ENCODE measurements around the gene KCTD14. TPM values are rescaled to one million over a fixed set of nuclear protein-coding genes. Genes with fewer than 3 reads are reported as not detected.
"Not testable (repeated sequence)": the region's sequence is repeated elsewhere in the genome, so short reads cannot be mapped to it uniquely, and the experiment has no call there.

The KCTD14 gene
- total RNA-seq, 1 donor from 2014 or later = 7.6 TPM

DNA sequence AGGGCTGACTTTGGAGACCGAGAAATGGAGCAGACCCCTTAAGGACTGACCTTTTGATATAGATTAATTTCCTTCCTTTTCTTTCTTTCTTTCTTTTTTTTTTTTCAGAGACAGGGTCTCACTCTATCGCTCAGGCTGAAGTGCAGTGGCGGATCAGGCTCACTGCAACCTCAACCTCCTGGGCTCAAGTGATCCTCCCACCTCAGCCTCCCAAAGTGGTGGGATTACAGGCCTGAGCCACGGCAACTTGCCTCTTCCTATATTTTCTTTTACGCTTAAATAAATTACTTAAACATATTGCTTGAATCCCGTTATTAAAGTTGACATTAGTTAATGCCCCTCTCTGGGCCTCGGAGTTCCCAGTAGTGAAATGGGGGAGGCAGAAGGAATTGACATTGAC is 350 bp upstream of the KCTD14 start:
- DNase-seq (ENCODE audit: low spot score) = no peak

DNA sequence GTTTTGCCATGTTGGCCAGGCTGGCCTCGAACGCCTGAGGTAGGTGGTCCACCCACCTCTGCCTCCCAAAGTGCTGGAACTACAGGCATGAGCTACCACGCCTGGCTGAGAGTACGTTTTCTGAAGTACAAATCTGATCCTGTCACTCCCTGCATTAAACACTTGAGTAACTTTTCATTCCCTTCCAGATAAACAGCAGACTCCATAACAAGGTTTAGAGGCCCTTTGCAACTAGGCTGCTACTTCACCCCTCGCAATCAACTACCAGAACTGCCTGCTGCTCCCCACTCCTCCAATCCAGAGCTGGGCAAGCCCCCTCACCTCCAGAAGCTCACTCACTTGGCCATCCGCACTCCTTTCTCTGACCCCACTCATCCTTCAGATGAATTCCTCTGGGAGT is 1.5 kb downstream of the KCTD14 start:
- no peak for DNase-seq (ENCODE audit: low spot score)

DNA sequence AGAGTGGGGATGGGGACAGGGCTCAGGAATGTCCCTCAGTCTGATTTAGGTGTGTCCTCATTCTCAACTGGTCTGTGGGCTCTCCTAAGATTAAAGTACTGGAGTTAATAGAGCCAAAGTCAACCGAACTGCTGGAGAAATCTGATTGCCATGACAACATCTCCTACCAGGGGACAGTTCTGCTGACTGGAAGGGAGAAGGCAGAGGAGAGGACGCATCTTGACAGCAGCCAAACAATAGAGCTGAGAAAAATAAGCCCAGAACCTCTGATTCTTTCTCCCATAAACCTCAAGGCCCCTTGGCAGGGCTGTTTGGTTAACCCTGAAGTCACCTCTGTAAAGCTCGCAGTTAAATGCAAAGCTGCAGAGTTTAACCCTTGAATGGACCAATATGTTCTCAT is 2.8 kb downstream of the KCTD14 start:
- DNase-seq (ENCODE audit: low spot score) = no peak

DNA sequence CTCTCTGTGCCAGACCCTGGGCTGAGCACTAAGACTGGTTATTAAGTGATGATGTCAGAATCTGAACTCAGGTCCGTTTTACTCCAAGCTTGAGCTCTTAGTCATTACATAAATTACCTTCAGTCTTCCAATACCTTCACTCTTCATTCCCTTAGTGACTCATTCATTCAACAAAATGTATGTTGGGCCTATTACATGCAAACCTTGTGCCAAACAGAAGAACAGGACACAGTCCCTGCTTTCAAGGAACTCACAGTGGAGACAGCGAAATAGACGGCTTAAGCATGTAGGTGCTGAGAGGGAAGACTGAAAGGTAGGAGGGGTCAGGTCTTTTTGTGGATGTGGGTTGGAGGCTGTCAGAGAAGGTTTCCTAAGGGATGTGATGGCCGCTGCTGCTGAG is 3.3 kb downstream of the KCTD14 start:
- DNase-seq (ENCODE audit: low spot score) = no peak

DNA sequence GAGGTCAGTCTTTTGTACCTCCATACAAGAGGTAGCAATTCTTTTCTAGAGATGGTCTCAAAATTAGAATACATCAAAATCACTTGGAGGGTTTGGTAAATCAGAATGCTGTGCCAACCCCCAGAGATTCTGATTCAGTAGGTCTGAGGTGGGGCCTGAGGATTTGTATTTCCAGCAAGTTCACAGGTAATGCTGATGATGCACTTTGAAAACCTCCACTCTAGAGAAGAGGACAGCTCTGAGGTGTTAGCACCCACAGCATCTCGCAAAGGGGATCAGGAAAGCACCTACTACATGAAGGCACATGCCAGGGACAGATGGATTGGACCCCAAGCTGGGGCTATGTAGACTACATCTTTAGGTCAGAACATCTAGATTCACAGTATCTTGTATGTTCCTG is 7.2 kb downstream of the KCTD14 start:
- DNase-seq (ENCODE audit: low spot score) = no peak

DNA sequence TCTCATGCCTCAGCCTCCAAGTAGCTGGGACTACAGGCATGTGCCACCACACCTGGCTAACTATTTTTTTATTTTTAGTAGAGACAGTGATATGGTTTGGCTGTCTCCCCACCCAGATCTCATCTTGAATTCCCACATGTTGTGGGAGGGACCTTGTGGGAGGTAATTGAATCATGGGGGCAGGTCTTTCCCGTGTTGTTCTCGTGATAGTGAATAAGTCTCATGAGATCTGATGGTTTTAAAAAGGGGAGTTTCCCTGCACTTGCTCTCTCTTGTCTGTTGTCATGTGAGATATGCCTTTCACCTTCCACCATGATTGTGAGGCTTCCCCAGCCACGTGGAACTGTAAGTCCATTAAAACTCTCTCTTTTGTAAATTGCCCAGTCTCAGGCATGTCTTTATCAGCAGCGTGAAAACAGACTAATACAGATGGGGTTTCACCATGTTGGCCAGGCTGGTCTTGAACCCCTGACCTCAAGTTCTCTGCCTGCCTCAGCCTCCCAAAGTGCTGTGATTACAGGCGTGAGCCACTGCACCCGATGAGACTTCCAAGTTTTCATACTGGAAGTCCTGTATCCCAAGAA is 8.0 kb downstream of the KCTD14 start:
- not testable (repeated sequence) for DNase-seq (ENCODE audit: low spot score)

DNA sequence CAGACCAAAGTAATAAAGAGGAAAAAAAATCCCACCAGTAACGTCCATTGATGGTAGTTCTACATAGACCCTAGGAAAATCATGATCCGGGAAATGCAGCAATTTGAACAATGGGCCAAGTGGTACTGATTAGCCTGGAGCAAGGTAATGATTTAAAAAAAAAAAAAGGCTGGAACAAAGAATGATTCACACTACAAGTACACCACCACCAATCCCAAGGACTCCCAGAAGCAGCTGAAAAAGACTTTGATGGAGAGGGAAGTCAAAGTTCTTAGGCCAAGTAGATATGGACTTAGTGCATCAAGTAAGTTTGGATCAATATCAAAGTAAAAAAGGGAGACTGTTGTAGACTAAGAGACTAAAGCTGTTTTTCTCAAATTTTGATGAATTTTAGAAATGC is 11.8 kb downstream of the KCTD14 start:
- no peak for DNase-seq (ENCODE audit: low spot score)

DNA sequence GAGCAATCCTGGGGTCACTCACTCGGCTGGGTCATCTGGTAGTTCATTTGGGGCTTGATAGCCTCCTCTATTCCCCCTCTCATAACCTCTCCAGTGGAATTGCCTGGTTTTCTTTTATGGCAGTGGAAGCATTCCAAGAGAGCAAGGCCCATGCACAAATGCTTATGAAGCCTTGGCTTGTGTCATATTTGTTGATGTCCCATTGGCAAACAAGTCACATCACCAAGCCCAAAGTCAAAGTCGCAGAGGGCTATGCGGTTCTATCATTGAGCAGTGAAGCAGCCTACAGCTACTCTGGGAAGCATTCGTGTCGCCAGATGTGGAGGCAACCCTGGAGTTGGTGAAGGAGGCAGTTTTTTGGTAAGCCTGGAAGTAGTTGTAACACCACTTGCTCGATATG is 12.3 kb downstream of the KCTD14 start:
- DNase-seq (ENCODE audit: low spot score) = no peak

DNA sequence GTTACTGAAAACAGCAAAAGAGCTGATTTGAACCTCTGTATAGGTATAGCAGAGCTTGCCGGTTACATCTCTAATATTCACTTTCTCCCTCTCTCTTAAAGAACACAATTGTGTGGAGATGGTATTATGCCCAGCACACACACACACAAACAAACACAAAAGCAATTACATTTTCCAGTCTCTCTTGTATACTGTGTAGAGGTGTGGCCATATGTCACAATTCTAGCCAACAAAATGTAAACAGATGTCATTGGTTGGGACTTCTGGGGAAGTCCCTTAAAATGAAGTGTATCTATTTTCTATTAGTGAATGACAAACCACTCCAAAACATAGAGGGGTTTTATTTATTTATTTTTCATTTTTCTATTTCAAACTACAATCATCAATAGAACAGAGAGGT is 12.8 kb downstream of the KCTD14 start:
- DNase-seq (ENCODE audit: low spot score) = no peak

DNA sequence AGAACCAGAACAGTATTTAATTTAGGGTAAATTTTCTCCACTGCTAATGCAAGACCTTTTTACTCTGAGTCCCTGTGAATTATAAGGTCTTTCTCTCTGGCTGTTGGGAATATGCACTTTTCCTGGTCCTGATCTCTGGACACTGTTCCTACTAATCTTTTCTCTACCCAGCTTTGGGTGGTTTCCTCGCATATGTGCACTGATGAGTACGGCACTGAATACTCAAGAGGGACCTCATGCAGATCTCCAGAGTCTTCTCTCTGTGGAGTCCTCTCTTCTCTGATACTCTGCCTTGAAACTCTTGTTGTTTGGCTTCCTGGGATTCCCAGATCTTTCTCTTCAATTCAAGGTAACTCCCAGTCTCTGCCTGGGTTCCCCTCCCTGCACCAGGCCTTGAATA is 14.0 kb downstream of the KCTD14 start:
- DNase-seq (ENCODE audit: low spot score) = no peak

DNA sequence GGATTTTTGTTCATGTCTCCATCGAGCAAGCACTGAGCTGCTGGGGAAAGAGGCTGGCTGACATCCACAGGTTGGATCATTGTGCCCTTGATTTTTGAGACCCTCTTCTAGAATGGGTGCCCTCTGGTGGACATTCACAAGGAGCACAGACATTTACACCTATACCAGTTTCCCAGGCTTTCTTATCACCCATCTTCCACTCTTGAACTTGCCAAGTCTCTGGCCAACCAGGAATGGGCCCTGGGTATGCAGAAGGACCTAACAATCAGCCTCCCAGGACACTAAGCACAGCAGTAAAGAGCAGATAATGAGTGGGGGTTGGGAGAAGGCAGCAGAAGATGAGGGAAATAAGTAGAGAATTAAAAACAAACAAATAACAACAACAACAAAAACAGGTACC is 22.9 kb downstream of the KCTD14 start:
- no peak for DNase-seq (ENCODE audit: low spot score)

DNA sequence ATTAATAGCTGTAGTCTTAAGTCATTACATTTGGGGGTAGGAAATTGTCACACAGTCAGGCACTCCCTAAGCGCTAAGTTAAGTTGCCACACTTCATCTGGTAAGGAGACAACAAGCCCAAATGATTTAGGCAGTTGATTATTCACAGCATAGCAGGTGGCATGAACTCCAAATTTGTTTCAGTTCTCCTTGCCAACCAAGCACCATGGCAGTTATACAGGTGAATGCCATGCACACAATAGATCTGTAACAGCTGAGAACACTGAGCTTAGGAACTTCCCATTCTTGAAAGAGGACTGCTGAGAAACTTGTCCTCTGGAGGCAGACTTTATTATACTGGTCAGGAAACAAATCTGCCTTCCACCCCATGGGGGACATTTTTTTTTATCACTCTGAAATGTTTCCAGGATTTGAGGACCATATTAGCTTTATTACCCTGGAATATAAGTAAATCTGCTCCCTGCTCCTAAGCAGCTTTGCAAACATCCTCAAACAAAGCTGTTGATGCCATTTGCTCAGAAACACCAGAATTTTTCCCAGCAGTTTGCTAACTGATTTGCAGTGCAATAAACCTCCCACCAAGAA is 23.5 kb downstream of the KCTD14 start:
- no peak for DNase-seq (ENCODE audit: low spot score)

DNA sequence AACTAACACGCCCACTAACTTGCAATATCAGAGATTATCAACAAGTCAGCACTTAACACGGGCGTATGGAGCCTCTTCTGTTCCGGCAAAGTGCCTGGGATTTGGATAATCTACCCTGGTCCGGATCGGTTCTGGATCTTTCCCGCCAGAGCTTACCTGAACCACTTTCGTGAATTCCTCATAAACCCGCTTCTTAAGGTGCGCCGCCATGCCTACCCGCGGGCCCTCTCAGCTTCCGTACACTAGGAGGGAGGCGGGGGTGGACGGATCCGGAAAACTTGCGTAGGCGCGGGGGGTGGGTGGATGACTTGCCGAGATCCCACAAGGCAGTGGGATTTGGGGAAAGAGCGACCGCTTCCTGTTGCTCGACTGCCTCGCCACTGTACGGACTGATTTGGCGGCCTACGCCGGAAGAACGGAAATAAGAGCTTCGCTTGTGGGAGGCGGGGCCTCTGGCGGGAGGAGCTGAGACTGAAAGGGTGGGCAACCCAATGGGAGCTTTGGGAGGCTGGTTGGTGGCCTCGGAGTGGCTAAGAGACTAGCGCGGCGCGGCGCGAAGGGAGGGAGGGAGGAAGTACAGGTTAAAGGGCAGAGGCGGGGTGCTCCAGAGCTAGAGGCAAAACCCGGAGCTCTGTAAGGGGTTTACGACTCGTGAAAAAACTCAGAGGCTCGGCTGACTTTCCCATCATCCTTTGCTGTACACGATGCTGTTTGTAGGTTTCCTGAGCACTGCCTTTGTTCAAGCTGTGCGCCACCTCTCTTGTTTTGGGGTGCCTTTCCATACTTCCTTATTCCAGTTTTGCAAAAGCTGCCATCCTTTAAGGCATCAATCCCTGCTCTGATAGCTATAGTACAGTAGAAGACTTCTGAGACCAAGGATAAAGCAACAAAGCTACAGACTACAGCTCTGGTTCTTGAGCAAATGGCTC is 28.4 kb downstream of the KCTD14 start, which contains the start of gene INTS4:
Gene INTS4 (minus strand): TSS at position 235 of the 929 bp plus-strand sequence. CDS start 25 bp downstream, at position 210.
- DNase-seq (ENCODE audit: low spot score) = peak; percentile 99

DNA sequence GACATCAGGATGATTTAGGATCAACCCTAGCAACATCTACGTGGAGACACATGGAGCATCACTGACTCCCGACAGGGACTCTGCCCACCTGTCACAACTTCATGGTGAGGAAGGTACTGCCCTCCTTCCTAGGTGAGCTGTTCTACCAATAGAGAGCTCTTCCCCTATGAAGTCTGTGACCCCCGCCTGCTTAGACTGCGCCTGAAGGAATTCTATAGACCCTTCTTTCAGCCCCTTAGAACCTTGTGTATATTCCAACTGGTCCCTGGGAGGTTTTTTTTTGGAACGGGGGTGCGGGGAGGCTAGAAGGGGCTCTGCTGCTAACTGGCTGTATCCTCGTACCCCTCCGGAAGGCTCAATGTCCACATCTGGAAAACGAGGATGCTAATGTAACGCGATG is 29.2 kb downstream of the KCTD14 start:
- no peak for DNase-seq (ENCODE audit: low spot score)

DNA sequence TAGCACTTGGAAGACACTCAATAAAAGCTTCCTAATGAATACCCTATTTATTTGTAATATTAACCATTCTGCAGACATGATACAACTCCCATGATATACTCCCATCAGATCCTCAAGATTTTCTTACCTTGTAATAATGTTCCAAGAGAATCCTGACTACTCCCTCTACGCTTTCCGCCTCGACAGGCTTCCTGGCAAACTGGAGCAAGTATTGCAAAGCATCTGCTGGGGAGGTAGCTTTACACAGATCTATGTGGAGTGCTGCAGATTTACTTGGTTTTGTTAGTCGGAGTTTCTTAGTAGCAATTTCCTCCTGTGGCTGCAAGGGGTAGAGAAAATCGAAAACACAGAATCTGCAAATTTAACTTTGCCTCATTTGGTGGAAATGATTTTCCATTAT is 32.1 kb downstream of the KCTD14 start:
- no peak for DNase-seq (ENCODE audit: low spot score)

DNA sequence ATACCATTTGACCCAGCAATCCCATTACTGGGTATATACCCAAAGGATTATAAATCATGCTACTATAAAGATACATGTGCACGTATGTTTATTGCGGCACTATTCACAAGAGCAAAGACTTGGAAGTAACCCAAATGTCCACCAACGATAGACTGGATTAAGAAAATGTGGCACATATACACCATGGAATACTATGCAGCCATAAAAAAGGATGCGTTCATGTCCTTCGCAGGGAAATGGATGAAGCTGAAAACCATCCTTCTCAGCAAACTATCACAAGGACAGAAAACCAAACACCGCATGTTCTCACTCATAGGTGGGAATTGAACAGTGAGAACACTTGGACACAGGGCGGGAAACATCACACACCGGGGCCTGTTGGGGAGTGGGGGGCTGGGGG is 36.6 kb downstream of the KCTD14 start:
- DNase-seq (ENCODE audit: low spot score) = not testable (repeated sequence)

DNA sequence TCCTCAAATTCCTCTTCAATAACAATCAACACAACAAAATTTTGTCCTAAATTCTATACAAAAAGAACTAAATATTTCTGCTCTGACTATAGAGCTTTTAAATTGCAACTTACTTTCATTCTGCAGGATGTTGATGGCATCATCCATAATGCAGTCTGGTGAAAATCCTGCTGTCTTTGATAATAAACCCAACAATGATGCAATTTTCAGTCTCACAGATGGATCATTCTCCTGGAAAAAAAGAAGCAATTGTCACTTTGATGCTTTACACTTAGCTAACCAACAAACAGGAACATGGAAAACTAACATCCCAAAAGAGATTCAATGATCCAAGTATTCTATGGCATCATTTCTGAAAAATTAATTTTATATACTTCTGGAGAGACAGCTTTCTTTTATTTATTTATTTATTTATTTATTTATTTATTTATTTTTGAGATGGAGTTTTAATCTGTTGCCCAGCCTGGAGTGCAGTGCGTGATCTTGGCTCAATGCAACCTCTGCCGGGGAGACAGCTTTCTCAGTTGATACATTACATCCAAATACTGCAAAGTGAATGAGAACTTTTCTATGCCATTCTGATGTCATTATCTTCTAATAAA is 41.6 kb downstream of the KCTD14 start:
- no peak for DNase-seq (ENCODE audit: low spot score)

DNA sequence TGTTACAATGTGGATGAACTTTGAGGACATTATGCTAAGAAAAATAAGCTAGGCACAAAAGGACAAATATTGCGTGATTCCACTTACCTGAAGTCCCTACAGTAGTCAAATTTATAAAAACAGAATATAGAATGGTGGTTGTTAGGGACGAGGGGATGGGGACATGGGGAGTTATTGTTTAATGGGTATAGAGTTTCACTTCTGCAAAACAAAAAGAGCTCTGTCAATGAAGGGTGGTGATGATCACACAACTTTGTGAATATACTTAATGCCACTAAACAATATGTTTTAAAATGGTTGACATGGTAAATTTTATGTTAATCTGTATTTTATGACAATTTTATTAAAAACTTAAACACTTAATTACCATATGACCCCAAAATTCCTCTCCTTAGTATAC is 54.7 kb downstream of the KCTD14 start:
- DNase-seq (ENCODE audit: low spot score) = no peak

DNA sequence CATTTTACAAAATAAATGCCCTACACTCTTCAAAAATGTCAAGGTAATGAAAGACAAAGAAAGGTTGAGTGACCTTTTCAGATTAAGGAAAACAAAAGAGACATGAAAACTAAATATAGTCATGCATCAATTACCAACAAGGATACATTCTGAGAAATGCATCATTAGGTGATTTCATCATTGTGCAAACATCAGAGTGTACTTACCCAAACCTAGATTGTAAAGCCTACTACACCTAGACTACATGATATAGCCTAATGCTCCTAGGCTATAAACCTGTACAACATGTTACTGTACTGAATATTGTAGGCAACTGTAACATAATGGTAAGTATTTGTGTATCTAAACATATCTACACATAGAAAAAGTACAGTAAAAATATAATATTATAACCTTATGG is 55.3 kb downstream of the KCTD14 start:
- no peak for DNase-seq (ENCODE audit: low spot score)

DNA sequence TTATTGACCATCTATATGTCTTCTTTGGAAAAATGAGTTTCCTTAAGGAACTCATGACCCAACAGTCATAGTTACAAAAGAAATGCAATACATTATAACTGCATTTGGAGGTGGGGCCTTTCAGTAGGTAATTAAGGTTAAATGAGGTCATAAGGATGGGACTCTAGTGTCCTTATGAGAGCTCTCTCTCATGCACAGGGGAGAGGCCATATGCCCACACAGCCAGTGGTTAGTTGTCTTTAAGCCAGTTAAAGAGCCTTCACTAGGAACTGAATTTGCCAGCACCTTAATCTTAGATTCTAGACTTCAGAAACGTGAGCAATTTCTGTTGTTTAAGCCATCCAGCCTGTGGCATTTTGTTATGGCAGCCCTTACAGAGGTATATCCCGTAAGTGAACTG is 56.0 kb downstream of the KCTD14 start:
- DNase-seq (ENCODE audit: low spot score) = no peak

DNA sequence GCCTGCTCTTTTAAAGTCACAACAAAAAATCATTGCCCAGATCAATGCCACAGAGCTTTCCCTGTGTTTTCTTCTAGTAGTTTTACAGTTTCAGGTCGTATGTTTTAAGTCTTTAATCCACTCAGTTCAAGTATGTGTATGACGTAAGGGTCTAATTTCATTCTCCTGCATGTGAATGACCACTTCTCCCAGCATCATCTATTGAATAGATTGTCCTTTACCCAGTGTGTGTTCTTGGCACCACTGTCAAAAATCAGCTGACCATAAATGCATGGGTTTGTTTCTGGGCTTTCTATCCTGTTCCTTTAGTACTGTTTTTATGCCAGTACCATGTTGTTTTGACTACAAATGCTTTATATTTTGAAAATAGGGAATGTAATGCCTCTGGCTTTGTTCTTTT is 56.7 kb downstream of the KCTD14 start:
- no peak for DNase-seq (ENCODE audit: low spot score)
